HepG2 (cell line): ENCODE results near the gene QTRT2. TPM values are rescaled to one million over a fixed set of nuclear protein-coding genes. Genes with fewer than 3 reads are reported as not detected.

ENCODE experiments used
- ATAC-seq: fragments of 200-7000 bp; cut with Tn5 transposase; 3 replicates; pipeline ENCODE4 v1.9.1; 2020; ENCODE audit warnings: mild to moderate bottlenecking, moderate library complexity
- BruUV-seq: library from RNA; stranded (reverse); fragments of 400-500 nt; replicated peaks from 2 replicates; lab custom pipeline; 2021; lab: Mats Ljungman, UMichigan
- CTCF ChIA-PET: fragments of 300-600 bp; formaldehyde crosslinking; extraction: SDS; loops from one replicate; lab custom pipeline; 2021; ENCODE audit warnings: low total read pairs, inconsistent platforms, low intra/inter-chr PET ratio; lab: Yijun Ruan, JAX
- POLR2A ChIA-PET: fragments of 350-600 bp; sonication (Branson Sonifier 250); formaldehyde crosslinking; loops from one replicate; lab custom pipeline; 2020; ENCODE audit warnings: antibody characterized with exemption, inconsistent platforms; lab: Yijun Ruan, JAX
- DNase-seq: peaks from one replicate; pipeline ENCODE4 v3.0.0-alpha.2; 2015; ENCODE audit warnings: low spot score
- FAIRE-seq: peaks from 3 replicates; lab custom pipeline; 2011; peaks lifted over from hg19 to GRCh38; lab: Jason Lieb, UNC
- H2AFZ ChIP-seq: one replicate; pipeline ENCODE4 v1.6.1; 2011; ENCODE audit warnings: low read length, inconsistent platforms
- H3K27ac ChIP-seq: fragments of 300-600 bp; 3 replicates; pipeline ENCODE4 v1.8.0; 2011; ENCODE audit warnings: mixed run types, mild to moderate bottlenecking, mixed read lengths, low read length, inconsistent platforms; ENCODE audit not compliant: insufficient read depth; ENCODE audit errors: extremely low read length
- H3K27me3 ChIP-seq, 2 experiments: fragments of 200-600 bp in 1 of 2; 2 replicates in 1 of 2; 3 replicates in 1 of 2; pipeline versions ENCODE4 v1.6.0 to v1.8.0; 2011; ENCODE audit warnings: low read length in 2 of 2, mild to moderate bottlenecking in 2 of 2, moderate library complexity in 2 of 2, inconsistent platforms in 1 of 2; ENCODE audit not compliant: insufficient read depth in 2 of 2, control insufficient read depth in 1 of 2
- H3K36me3 ChIP-seq, 2 experiments: fragments of 200-600 bp in 1 of 2; replicated peaks in 1 of 2; 2 replicates in 1 of 2; 3 replicates in 1 of 2; pipeline versions ENCODE4 v1.5.1 to v1.8.0; 2011; ENCODE audit warnings: low read length in 2 of 2, inconsistent platforms in 1 of 2; ENCODE audit not compliant: insufficient read depth in 2 of 2, control insufficient read depth in 1 of 2
- H3K4me1 ChIP-seq: 2 replicates; pipeline ENCODE4 v1.5.1; 2012; ENCODE audit warnings: low read length, inconsistent platforms; ENCODE audit not compliant: insufficient read depth
- H3K4me2 ChIP-seq: 2 replicates; pipeline ENCODE4 v1.6.0; 2011; ENCODE audit warnings: low read depth, low read length, inconsistent platforms
- H3K4me3 ChIP-seq, 3 experiments: fragments of 200-600 bp in 1 of 3; sonication (generic), shearing (Covaris generic) in 1 of 3; replicated peaks in 1 of 3; 2 replicates each; pipeline ENCODE4 v1.5.1; 2011 to 2016; ENCODE audit warnings: low read length in 3 of 3, inconsistent platforms in 2 of 3, low read depth in 2 of 3, mild to moderate bottlenecking in 2 of 3, control low read depth in 1 of 3, mixed read lengths in 1 of 3; ENCODE audit not compliant: insufficient read depth in 1 of 3
- H3K79me2 ChIP-seq: one replicate; pipeline ENCODE4 v1.6.1; 2011; ENCODE audit warnings: low read length, inconsistent platforms; ENCODE audit not compliant: insufficient read depth
- H3K9ac ChIP-seq: 2 replicates; pipeline ENCODE4 v1.6.0; 2011; ENCODE audit warnings: mild to moderate bottlenecking, low read depth, low read length, inconsistent platforms; ENCODE audit not compliant: insufficient read depth
- H3K9me3 ChIP-seq: 2 replicates; pipeline ENCODE4 v1.5.1; 2012; ENCODE audit warnings: mild to moderate bottlenecking, low read length
- H4K20me1 ChIP-seq: 2 replicates; pipeline ENCODE4 v1.6.0; 2011; ENCODE audit warnings: inconsistent platforms, mild to moderate bottlenecking, low read length, moderate library complexity; ENCODE audit not compliant: insufficient read depth
- DNMT3B ChIP-seq: conservative IDR thresholded peaks from 2 replicates; pipeline ENCODE4 v1.6.1; 2016; ENCODE audit warnings: missing biosample characterization, control low read depth
- GTF2F1 ChIP-seq: fragments of 150-350 bp; IDR thresholded peaks from 2 replicates; pipeline ENCODE4 v1.6.1; 2014; ENCODE audit warnings: low read length
- HNF4G ChIP-seq, 2 experiments: sonication (generic) in 1 of 2; formaldehyde crosslinking in 1 of 2; IDR thresholded peaks; 2 replicates each; pipeline versions ENCODE4 v1.4.0 to v1.6.1; 2011 to 2020; ENCODE audit warnings: borderline replicate concordance in 2 of 2, low read depth in 2 of 2, mild to moderate bottlenecking in 2 of 2, low read length in 1 of 2, missing genetic modification reagents in 1 of 2, moderate library complexity in 1 of 2
- JDP2 ChIP-seq: sonication (generic); formaldehyde crosslinking; IDR thresholded peaks from 2 replicates; pipeline ENCODE4 v1.8.1; 2022; ENCODE audit warnings: missing genetic modification reagents, borderline replicate concordance
- KDM6A ChIP-seq: IDR thresholded peaks from 2 replicates; pipeline ENCODE4 v1.6.1; 2016; ENCODE audit warnings: low read depth
- LBX2 ChIP-seq: sonication (generic); formaldehyde crosslinking; IDR thresholded peaks from 2 replicates; pipeline ENCODE4 v1.5.0; 2020; ENCODE audit warnings: missing genetic modification reagents, mild to moderate bottlenecking, borderline replicate concordance
- LCORL ChIP-seq, 2 experiments: fragments of 450-650 bp in 1 of 2; sonication (generic) in 1 of 2; formaldehyde crosslinking in 1 of 2; IDR thresholded peaks; 2 replicates each; pipeline versions ENCODE4 v1.5.0 to v1.6.1; 2017 to 2020; ENCODE audit warnings: antibody characterized with exemption in 1 of 2, missing genetic modification reagents in 1 of 2
- RBAK ChIP-seq: sonication (generic); formaldehyde crosslinking; IDR thresholded peaks from 2 replicates; pipeline ENCODE4 v1.5.1; 2020; ENCODE audit warnings: mild to moderate bottlenecking, missing genetic modification reagents
- SIX1 ChIP-seq: sonication (generic); formaldehyde crosslinking; IDR thresholded peaks from 2 replicates; pipeline ENCODE4 v1.4.0; 2020; ENCODE audit warnings: missing genetic modification reagents, borderline replicate concordance
- SMAD3 ChIP-seq: sonication (generic); formaldehyde crosslinking; IDR thresholded peaks from 2 replicates; pipeline ENCODE4 v1.4.0; 2020; ENCODE audit warnings: missing genetic modification reagents
- ZBTB26 ChIP-seq: IDR thresholded peaks from 2 replicates; pipeline ENCODE4 v1.6.1; 2016; ENCODE audit warnings: missing compliant biosample characterization, missing genetic modification reagents, borderline replicate concordance
- ZBTB7A ChIP-seq: sonication (generic); formaldehyde crosslinking; IDR thresholded peaks from 2 replicates; pipeline ENCODE4 v1.8.0; 2022; ENCODE audit warnings: mild to moderate bottlenecking, missing genetic modification reagents
- ZFP36L1 ChIP-seq: sonication (generic); formaldehyde crosslinking; IDR thresholded peaks from 2 replicates; pipeline ENCODE4 v1.8.0; 2022; ENCODE audit warnings: mild to moderate bottlenecking, missing genetic modification reagents, moderate library complexity
- ZNF431 ChIP-seq: sonication (generic); formaldehyde crosslinking; IDR thresholded peaks from 2 replicates; pipeline ENCODE4 v1.9.0; 2022; ENCODE audit warnings: missing genetic modification reagents, low read depth, mild to moderate bottlenecking, borderline replicate concordance
- ZNF432 ChIP-seq: sonication (generic); formaldehyde crosslinking; IDR thresholded peaks from 2 replicates; pipeline ENCODE4 v1.5.0; 2020; ENCODE audit warnings: missing genetic modification reagents, mild to moderate bottlenecking, borderline replicate concordance
- ZNF496 ChIP-seq: sonication (generic); formaldehyde crosslinking; IDR thresholded peaks from 2 replicates; pipeline ENCODE4 v1.8.1; 2023; ENCODE audit warnings: mild to moderate bottlenecking, moderate library complexity, missing genetic modification reagents; ENCODE audit not compliant: insufficient replicate concordance
- ZNF572 ChIP-seq: sonication (generic); formaldehyde crosslinking; IDR thresholded peaks from 2 replicates; pipeline ENCODE4 v1.5.1; 2020; ENCODE audit warnings: mild to moderate bottlenecking, missing genetic modification reagents
- ZNF614 ChIP-seq: IDR thresholded peaks from 2 replicates; pipeline ENCODE4 v1.6.1; 2018; ENCODE audit warnings: missing biosample characterization, missing genetic modification reagents, inconsistent platforms, borderline replicate concordance
- ZNF704 ChIP-seq: sonication (generic); formaldehyde crosslinking; IDR thresholded peaks from 2 replicates; pipeline ENCODE4 v1.8.1; 2023; ENCODE audit warnings: mild to moderate bottlenecking, inconsistent platforms, moderate library complexity, missing genetic modification reagents, borderline replicate concordance
- ZNF710 ChIP-seq: sonication (generic); formaldehyde crosslinking; IDR thresholded peaks from 2 replicates; pipeline ENCODE4 v1.5.0; 2020; ENCODE audit warnings: mild to moderate bottlenecking, missing genetic modification reagents, borderline replicate concordance
- WGBS: methylation state at CpG from one replicate; pipeline ENCODE4 v1.1.6; 2017; ENCODE audit warnings: low lambda C conversion rate; 5-methylcytosine and 5-hydroxymethylcytosine counted together
- in situ Hi-C: cut with HindIII; loops from 2 replicates; pipeline ENCODE4 v1.10.0; 2017; ENCODE audit warnings: low pct_unique_long_range_greater_than_20kb; ENCODE audit not compliant: extremely low pct_ligation_motif_present
- intact Hi-C: fragments of 100-400 bp; cut with micrococcal nuclease; formaldehyde crosslinking; loops from one replicate; pipeline ENCODE4 v1.10.0; 2022; ENCODE audit not compliant: unreplicated experiment
- polyA plus RNA-seq, 8 experiments: library from polyadenylated mRNA; depleted of rRNA in 3 of 8; stranded (reverse) in 7 of 8; unstranded in 1 of 8; fragments of >200 nt; fragmentation: Illumina TruSeq in 4 of 8; extraction: Trizol in 4 of 8; gene quantifications; 2 replicates each; pipeline versions ENCODE4 v1.2.1 to v1.2.3, GENCODE V29; 2011 to 2016; ENCODE audit warnings: low read depth in 4 of 8, missing spikeins in 1 of 8, mixed read lengths in 1 of 8; ENCODE audit not compliant: insufficient read depth in 1 of 8
- total RNA-seq, 5 experiments: library from RNA; depleted of rRNA; stranded (reverse); fragments of >200 nt; fragmentation: Illumina TruSeq; extraction: Trizol; gene quantifications; 2 replicates each; pipeline ENCODE4 v1.2.3, GENCODE V29; 2016; ENCODE audit warnings: low read depth in 1 of 5

The QTRT2 gene
- total and polyA plus RNA-seq, 2 of the 13 experiments (the other 11 are each of a cell fraction or from before 2014, with no cell fraction given) = 7.1 to 33.4 TPM

- in situ Hi-C loops = no loop called here
- TF ChIP-seq LCORL (IDR thresholded peaks at IDR 0.05) (no peak), LCORL (CRISPR knock-in tag; IDR thresholded peaks at IDR 0.05) (no peak), ZBTB7A (CRISPR knock-in tag) (no peak), SIX1 (CRISPR knock-in tag) (no peak), ZFP36L1 (CRISPR knock-in tag) (no peak), ZNF431 (CRISPR knock-in tag) (no peak), KDM6A (no peak), GTF2F1 (no peak), RBAK (no peak), ZBTB26 (CRISPR knock-in tag) (no peak), ZNF614 (CRISPR knock-in tag) (no peak), DNMT3B (no peak), SMAD3 (CRISPR knock-in tag) (no peak), ZNF704 (CRISPR knock-in tag) (no peak), LBX2 (CRISPR knock-in tag) (no peak), JDP2 (CRISPR knock-in tag) (no peak), HNF4G (IDR thresholded peaks at IDR 0.05; ENCODE audit: borderline replicate concordance, low read depth, low read length) (no peak), HNF4G (CRISPR knock-in tag; IDR thresholded peaks at IDR 0.05; ENCODE audit: borderline replicate concordance, low read depth) (no peak), ZNF432 (CRISPR knock-in tag) (no peak), ZNF710 (CRISPR knock-in tag) (no peak), ZNF572 (CRISPR knock-in tag) (no peak), ZNF496 (no peak)
- TF ChIP-seq, all 625 proteins: peak for 0
- H3K27ac ChIP-seq = no peak overlapping the region
- POLR2A ChIA-PET = no interaction called here
- no peak overlapping the region for H3K9ac ChIP-seq
- WGBS = 29% methylated on average over 2 of the region's 2 CpGs
- CTCF ChIA-PET = no interaction called here
- no peaks in the 10 kb centered on the region for H3K36me3 ChIP-seq
- H3K27me3 ChIP-seq = no peaks in the 10 kb centered on the region
- FAIRE-seq = no peak
- no peak overlapping the region for H3K4me3 ChIP-seq
- no peak for DNase-seq
- no peaks in the 10 kb centered on the region for H3K79me2 ChIP-seq
- H2AFZ ChIP-seq = no peak overlapping the region
- intact Hi-C loops = no loop called here
- no peaks in the 10 kb centered on the region for H3K4me1 ChIP-seq
- H4K20me1 ChIP-seq = no peaks in the 10 kb centered on the region
- no peaks in the 10 kb centered on the region for H3K9me3 ChIP-seq
- no peak overlapping the region for H3K4me2 ChIP-seq
- no TSS peak for BruUV-seq
- ATAC-seq = no peak
Observed at GRCh38 chr3:114026331-114026730, 30.2 kb upstream of the QTRT2 start.
